Glutamatergic neuron (in vitro differentiated cells): Measurements from ENCODE around the gene SRGAP3. TPM values are rescaled to one million over a fixed set of nuclear protein-coding genes. Genes with fewer than 3 reads are reported as not detected.

Source experiments
- DNase-seq: peaks from one replicate; pipeline ENCODE4 v3.0.0; 2022
- H3K27ac Mint-ChIP-seq: one replicate; pipeline ENCODE4 v1.8.0; 2020; ENCODE audit warnings: mild to moderate bottlenecking, mixed read lengths, inconsistent platforms; ENCODE audit not compliant: unreplicated experiment
- H3K27me3 Mint-ChIP-seq: one replicate; pipeline ENCODE4 v1.8.0; 2020; ENCODE audit warnings: mild to moderate bottlenecking, moderate library complexity, mixed read lengths, inconsistent platforms; ENCODE audit not compliant: unreplicated experiment
- H3K36me3 Mint-ChIP-seq: one replicate; pipeline ENCODE4 v1.8.0; 2020; ENCODE audit warnings: mild to moderate bottlenecking, mixed read lengths, inconsistent platforms; ENCODE audit not compliant: unreplicated experiment
- H3K4me1 Mint-ChIP-seq: one replicate; pipeline ENCODE4 v1.8.0; 2020; ENCODE audit warnings: mild to moderate bottlenecking, low read depth, mixed read lengths, inconsistent platforms; ENCODE audit not compliant: unreplicated experiment
- H3K4me3 Mint-ChIP-seq: one replicate; pipeline ENCODE4 v1.8.0; 2020; ENCODE audit warnings: mild to moderate bottlenecking, mixed read lengths, inconsistent platforms; ENCODE audit not compliant: unreplicated experiment
- H3K9me3 Mint-ChIP-seq: one replicate; pipeline ENCODE4 v1.8.0; 2020; ENCODE audit warnings: mild to moderate bottlenecking, moderate library complexity, mixed read lengths, inconsistent platforms; ENCODE audit not compliant: unreplicated experiment
- total RNA-seq: library from RNA; stranded (reverse); fragmentation: NEBNext Ultra II Directional; extraction: Animal tissue kit (Norgen Biotek cat#: 25700); gene quantifications from one replicate; pipeline ENCODE4 v1.2.1, GENCODE V29; 2021; ENCODE audit not compliant: unreplicated experiment
- TF ChIP-seq, protein P1 (sequence below): fragments of 200-600 bp; sonication (generic); IDR thresholded peaks from one replicate; pipeline ENCODE4 v1.5.0; 2021; ENCODE audit not compliant: partially characterized antibody, unreplicated experiment

The SRGAP3 gene
- total RNA-seq, 1 donor from 2014 or later, result 197 TPM

- Mint-ChIP-seq H3K4me1 (peaks cover 39% of the 10 kb centered on the region), H3K36me3 (peaks cover 11% of the 10 kb centered on the region), H3K9me3 (peaks cover 4% of the 10 kb centered on the region), H3K27ac (peak overlapping the region; percentile 53), H3K27me3 (peaks cover 5% of the 10 kb centered on the region), H3K4me3 (peak overlapping the region; percentile 21)
- DNase-seq, result no peak
- TF ChIP-seq, protein P1, sequence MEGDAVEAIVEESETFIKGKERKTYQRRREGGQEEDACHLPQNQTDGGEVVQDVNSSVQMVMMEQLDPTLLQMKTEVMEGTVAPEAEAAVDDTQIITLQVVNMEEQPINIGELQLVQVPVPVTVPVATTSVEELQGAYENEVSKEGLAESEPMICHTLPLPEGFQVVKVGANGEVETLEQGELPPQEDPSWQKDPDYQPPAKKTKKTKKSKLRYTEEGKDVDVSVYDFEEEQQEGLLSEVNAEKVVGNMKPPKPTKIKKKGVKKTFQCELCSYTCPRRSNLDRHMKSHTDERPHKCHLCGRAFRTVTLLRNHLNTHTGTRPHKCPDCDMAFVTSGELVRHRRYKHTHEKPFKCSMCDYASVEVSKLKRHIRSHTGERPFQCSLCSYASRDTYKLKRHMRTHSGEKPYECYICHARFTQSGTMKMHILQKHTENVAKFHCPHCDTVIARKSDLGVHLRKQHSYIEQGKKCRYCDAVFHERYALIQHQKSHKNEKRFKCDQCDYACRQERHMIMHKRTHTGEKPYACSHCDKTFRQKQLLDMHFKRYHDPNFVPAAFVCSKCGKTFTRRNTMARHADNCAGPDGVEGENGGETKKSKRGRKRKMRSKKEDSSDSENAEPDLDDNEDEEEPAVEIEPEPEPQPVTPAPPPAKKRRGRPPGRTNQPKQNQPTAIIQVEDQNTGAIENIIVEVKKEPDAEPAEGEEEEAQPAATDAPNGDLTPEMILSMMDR, result no peak
Measured at GRCh38 chr3:9125278-9125951, 124.0 kb downstream of the SRGAP3 start.

GRCh38 chr3:9124730-9125129 lies 124.7 kb downstream of the SRGAP3 start:
- Mint-ChIP-seq H3K27me3 (peaks cover 3% of the 10 kb centered on the region), H3K4me1 (peaks cover 37% of the 10 kb centered on the region), H3K9me3 (peaks cover 4% of the 10 kb centered on the region), H3K27ac (peak overlapping the region; percentile 54), H3K4me3 (peak overlapping the region; percentile 21), H3K36me3 (peaks cover 15% of the 10 kb centered on the region)
- no peak for DNase-seq
- TF ChIP-seq, protein P1, result no peak

- H3K36me3 Mint-ChIP-seq, result peaks cover 21% of the 10 kb centered on the region
- peaks cover 46% of the 10 kb centered on the region for H3K4me1 Mint-ChIP-seq
- H3K9me3 Mint-ChIP-seq, result peaks cover 4% of the 10 kb centered on the region
- peak overlapping the region; percentile 79 for H3K27ac Mint-ChIP-seq
- TF ChIP-seq, protein P1, result no peak
- H3K27me3 Mint-ChIP-seq, result peaks cover 3% of the 10 kb centered on the region
- H3K4me3 Mint-ChIP-seq, result no peak overlapping the region
- no peak for DNase-seq
Measured at GRCh38 chr3:9123840-9124239, 125.6 kb downstream of the SRGAP3 start.

DNA sequence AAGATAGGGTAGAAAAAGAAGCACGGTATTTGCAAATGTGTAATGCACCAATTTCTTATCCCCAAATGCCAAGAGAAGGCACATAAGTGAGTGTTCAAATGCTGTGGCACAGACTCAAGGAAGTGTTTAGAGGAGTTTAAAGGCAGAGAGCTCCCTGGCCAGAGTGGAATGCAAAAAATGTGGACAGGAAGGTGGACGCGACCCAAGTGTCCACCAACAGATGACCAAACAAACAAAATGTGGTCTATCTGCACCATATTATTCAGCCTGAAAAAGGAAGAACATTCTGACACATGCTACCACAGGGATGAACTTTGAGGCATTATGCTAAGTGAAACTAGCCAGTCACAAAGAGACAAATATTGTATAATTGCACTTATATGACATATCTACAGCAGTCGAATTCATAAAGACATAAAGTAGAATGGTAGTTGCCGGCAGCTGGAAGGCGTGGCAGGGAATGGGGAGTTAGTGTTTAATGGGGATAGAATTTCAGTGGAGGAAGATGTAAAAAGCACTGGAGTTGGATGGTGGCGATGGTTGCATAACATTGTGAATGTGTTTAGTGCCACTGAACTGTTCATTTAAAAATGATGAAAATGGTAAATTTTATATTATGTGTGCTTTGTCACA lies 126.6 kb downstream of the SRGAP3 start:
- Mint-ChIP-seq H3K4me1 (peaks cover 49% of the 10 kb centered on the region), H3K27me3 (peaks cover 3% of the 10 kb centered on the region), H3K9me3 (peaks cover 4% of the 10 kb centered on the region), H3K4me3 (no peak overlapping the region), H3K27ac (peak overlapping the region; percentile 25), H3K36me3 (peaks cover 21% of the 10 kb centered on the region)
- TF ChIP-seq, protein P1, result no peak
- no peak for DNase-seq
